ENCODE measurements around the gene ITM2C.

Gene ITM2C

DNA sequence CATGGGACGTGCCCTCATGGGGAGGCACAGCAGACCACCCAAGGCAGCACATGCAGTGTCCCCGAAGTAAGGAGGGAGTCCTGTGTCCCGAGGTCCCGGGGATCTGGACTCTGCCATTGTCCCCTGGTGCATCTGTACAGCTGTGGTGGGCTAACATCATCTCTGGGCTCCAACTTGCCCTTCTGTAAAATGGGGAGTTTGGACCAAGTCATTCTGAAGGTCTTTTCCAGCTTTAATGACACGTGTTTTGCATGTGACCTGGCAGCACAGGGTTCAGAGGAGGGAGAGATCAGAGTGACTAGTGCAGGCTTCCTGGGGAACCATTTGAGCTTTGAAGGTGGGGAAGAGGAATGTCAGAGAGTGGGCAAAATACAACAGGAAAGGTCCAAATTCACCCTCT is 21.5 kb downstream of the ITM2C start:
- Histone ChIP-seq H3K79me1 (ENCODE audit: low read depth, low read length) (no peaks in the 10 kb centered on the region), H3K4me2 (ENCODE audit: insufficient read depth, low read length, poor library complexity, severe bottlenecking) (no peak overlapping the region), H2BK12ac (ENCODE audit: low read length) (peak overlapping the region; percentile 86), H3K27ac (replicated peaks; ENCODE audit: low read length) (peak overlapping the region; percentile 31), H3K36me3 (replicated peaks in 1 of 2; ENCODE audit: control insufficient read depth in 2 of 2, insufficient read depth in 2 of 2, low read length in 2 of 2) (peaks cover 0 to 2% of the 10 kb centered on the region in 2 donors), H3K27me3 (ENCODE audit: control insufficient read depth in 3 of 3, insufficient read depth in 3 of 3, low read depth in 1 of 3, low read length in 3 of 3) (no peaks in the 10 kb centered on the region), H3K18ac (ENCODE audit: low read length) (peak overlapping the region; percentile 81), H4K8ac (ENCODE audit: low read depth, low read length) (no peak overlapping the region), H2AK5ac (ENCODE audit: low read depth, low read length) (peak overlapping the region; percentile 61), H3K23ac (ENCODE audit: low read depth, low read length, poor library complexity) (no peak overlapping the region), H3K14ac (ENCODE audit: low read length) (no peak overlapping the region), H2AFZ (ENCODE audit: low read length) (peak overlapping the region; percentile 58), H2BK120ac (ENCODE audit: low read depth, low read length) (no peak overlapping the region), H2BK5ac (ENCODE audit: low read length) (peak overlapping the region; percentile 84), H3K4me3 (ENCODE audit: low read length in 2 of 2) (no peak overlapping the region), H2BK15ac (ENCODE audit: low read length) (no peak overlapping the region), H4K91ac (ENCODE audit: low read depth, low read length, poor library complexity) (no peak overlapping the region), H3K4ac (ENCODE audit: low read length) (no peak overlapping the region), H3K9ac (ENCODE audit: low read depth, low read length, poor library complexity) (no peak overlapping the region), H3K9me3 (replicated peaks in 1 of 2; ENCODE audit: control insufficient read depth in 2 of 2, insufficient read depth in 1 of 2, low read depth in 1 of 2, low read length in 2 of 2) (peaks cover 0 to 8% of the 10 kb centered on the region in 2 donors), H3K4me1 (ENCODE audit: control insufficient read depth in 2 of 2, insufficient read depth in 1 of 2, low read depth in 1 of 2, low read length in 2 of 2) (peaks cover 16 to 28% of the 10 kb centered on the region in 2 donors)
- WGBS, 2 donors (ENCODE audit: extremely low coverage in 2 of 2, insufficient read length in 2 of 2, insufficient replicate concordance in 1 of 2), result no CpG with 5 or more reads among the region's 5 CpGs
- no peak for DNase-seq (ENCODE audit: low spot score)

DNA sequence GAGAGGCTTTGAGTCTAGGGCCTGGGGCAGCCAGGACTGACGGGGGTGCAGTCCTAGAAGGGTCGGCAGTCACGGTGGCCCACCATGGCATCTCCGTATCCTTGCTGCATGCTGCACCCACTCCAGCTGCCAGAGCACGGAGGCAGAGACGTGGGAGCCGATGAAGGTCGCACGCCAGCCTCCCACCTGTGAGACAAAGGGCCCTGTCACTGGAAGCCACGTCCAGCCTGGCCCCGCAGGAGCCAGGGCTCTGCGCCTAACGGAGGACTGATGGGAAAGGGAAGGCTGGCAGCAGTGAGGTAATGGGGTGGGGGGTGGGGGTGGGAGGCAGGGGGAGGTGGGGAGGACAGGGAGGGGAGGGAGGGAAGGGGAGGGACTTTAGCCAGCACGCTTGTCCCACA is 21.9 kb downstream of the ITM2C start:
- H3K27ac ChIP-seq (replicated peaks; ENCODE audit: low read length), result peak overlapping the region; percentile 31
- no CpG with 5 or more reads among the region's 14 CpGs for WGBS, 2 donors (ENCODE audit: extremely low coverage in 2 of 2, insufficient read length in 2 of 2, insufficient replicate concordance in 1 of 2)
- H4K8ac ChIP-seq (ENCODE audit: low read depth, low read length), result no peak overlapping the region
- peak overlapping the region; percentile 81 for H3K18ac ChIP-seq (ENCODE audit: low read length)
- H4K91ac ChIP-seq (ENCODE audit: low read depth, low read length, poor library complexity), result peak overlapping the region; percentile 40
- H3K27me3 ChIP-seq (ENCODE audit: control insufficient read depth in 3 of 3, insufficient read depth in 3 of 3, low read depth in 1 of 3, low read length in 3 of 3), result no peaks in the 10 kb centered on the region
- no peak overlapping the region for H3K4ac ChIP-seq (ENCODE audit: low read length)
- no peak overlapping the region for H3K14ac ChIP-seq (ENCODE audit: low read length)
- peak overlapping the region; percentile 58 for H2AFZ ChIP-seq (ENCODE audit: low read length)
- peak overlapping the region; percentile 79 for H2BK15ac ChIP-seq (ENCODE audit: low read length)
- H3K9ac ChIP-seq (ENCODE audit: low read depth, low read length, poor library complexity), result no peak overlapping the region
- H2BK5ac ChIP-seq (ENCODE audit: low read length), result peak overlapping the region; percentile 84
- no peak for DNase-seq (ENCODE audit: low spot score)
- peak overlapping the region; percentile 61 for H2AK5ac ChIP-seq (ENCODE audit: low read depth, low read length)
- peaks cover 0 to 2% of the 10 kb centered on the region in 2 donors for H3K36me3 ChIP-seq (replicated peaks in 1 of 2; ENCODE audit: control insufficient read depth in 2 of 2, insufficient read depth in 2 of 2, low read length in 2 of 2)
- H3K4me3 ChIP-seq (ENCODE audit: low read length in 2 of 2), result no peak overlapping the region
- H2BK120ac ChIP-seq (ENCODE audit: low read depth, low read length), result no peak overlapping the region
- peak overlapping the region; percentile 86 for H2BK12ac ChIP-seq (ENCODE audit: low read length)
- peaks cover 0 to 8% of the 10 kb centered on the region in 2 donors for H3K9me3 ChIP-seq (replicated peaks in 1 of 2; ENCODE audit: control insufficient read depth in 2 of 2, insufficient read depth in 1 of 2, low read depth in 1 of 2, low read length in 2 of 2)
- no peaks in the 10 kb centered on the region for H3K79me1 ChIP-seq (ENCODE audit: low read depth, low read length)
- H3K4me2 ChIP-seq (ENCODE audit: insufficient read depth, low read length, poor library complexity, severe bottlenecking), result no peak overlapping the region
- H3K23ac ChIP-seq (ENCODE audit: low read depth, low read length, poor library complexity), result no peak overlapping the region
- peaks cover 17 to 30% of the 10 kb centered on the region in 2 donors for H3K4me1 ChIP-seq (ENCODE audit: control insufficient read depth in 2 of 2, insufficient read depth in 1 of 2, low read depth in 1 of 2, low read length in 2 of 2)

DNA sequence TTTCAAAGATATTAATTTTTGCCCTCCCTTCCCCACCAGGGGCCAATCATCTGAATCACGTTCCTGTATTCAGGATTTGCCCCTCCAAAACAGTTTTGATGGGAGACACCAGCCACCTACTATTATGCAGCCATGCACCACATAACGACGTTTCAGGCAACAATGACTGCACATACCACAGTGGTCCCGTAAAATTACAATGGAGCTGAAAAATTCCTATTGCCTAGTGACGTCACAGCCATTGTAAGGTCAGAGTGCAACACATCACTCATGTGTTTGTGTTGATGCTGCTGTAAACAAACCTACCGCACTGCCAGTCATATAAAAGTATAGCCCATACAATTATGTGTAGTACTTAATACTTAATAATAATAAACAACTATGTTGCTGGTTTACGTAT is 22.6 kb downstream of the ITM2C start:
- WGBS, 2 donors (ENCODE audit: extremely low coverage in 2 of 2, insufficient read length in 2 of 2, insufficient replicate concordance in 1 of 2), result no CpG with 5 or more reads among the region's 7 CpGs
- DNase-seq (ENCODE audit: low spot score), result no peak
- Histone ChIP-seq H3K27ac (replicated peaks; ENCODE audit: low read length) (no peak overlapping the region), H3K4me2 (ENCODE audit: insufficient read depth, low read length, poor library complexity, severe bottlenecking) (no peak overlapping the region), H3K79me1 (ENCODE audit: low read depth, low read length) (no peaks in the 10 kb centered on the region), H3K9me3 (replicated peaks in 1 of 2; ENCODE audit: control insufficient read depth in 2 of 2, insufficient read depth in 1 of 2, low read depth in 1 of 2, low read length in 2 of 2) (peaks cover 0 to 10% of the 10 kb centered on the region in 2 donors), H3K18ac (ENCODE audit: low read length) (no peak overlapping the region), H3K4me1 (ENCODE audit: control insufficient read depth in 2 of 2, insufficient read depth in 1 of 2, low read depth in 1 of 2, low read length in 2 of 2) (peaks cover 17 to 30% of the 10 kb centered on the region in 2 donors), H3K4me3 (ENCODE audit: low read length in 2 of 2) (no peak overlapping the region), H3K27me3 (ENCODE audit: control insufficient read depth in 3 of 3, insufficient read depth in 3 of 3, low read depth in 1 of 3, low read length in 3 of 3) (no peaks in the 10 kb centered on the region), H3K23ac (ENCODE audit: low read depth, low read length, poor library complexity) (no peak overlapping the region), H3K9ac (ENCODE audit: low read depth, low read length, poor library complexity) (no peak overlapping the region), H2BK12ac (ENCODE audit: low read length) (no peak overlapping the region), H4K8ac (ENCODE audit: low read depth, low read length) (no peak overlapping the region), H2AFZ (ENCODE audit: low read length) (no peak overlapping the region), H3K4ac (ENCODE audit: low read length) (no peak overlapping the region), H2AK5ac (ENCODE audit: low read depth, low read length) (no peak overlapping the region), H3K36me3 (replicated peaks in 1 of 2; ENCODE audit: control insufficient read depth in 2 of 2, insufficient read depth in 2 of 2, low read length in 2 of 2) (no peaks in the 10 kb centered on the region), H2BK120ac (ENCODE audit: low read depth, low read length) (no peak overlapping the region), H4K91ac (ENCODE audit: low read depth, low read length, poor library complexity) (no peak overlapping the region), H2BK5ac (ENCODE audit: low read length) (no peak overlapping the region), H2BK15ac (ENCODE audit: low read length) (no peak overlapping the region), H3K14ac (ENCODE audit: low read length) (no peak overlapping the region)

DNA sequence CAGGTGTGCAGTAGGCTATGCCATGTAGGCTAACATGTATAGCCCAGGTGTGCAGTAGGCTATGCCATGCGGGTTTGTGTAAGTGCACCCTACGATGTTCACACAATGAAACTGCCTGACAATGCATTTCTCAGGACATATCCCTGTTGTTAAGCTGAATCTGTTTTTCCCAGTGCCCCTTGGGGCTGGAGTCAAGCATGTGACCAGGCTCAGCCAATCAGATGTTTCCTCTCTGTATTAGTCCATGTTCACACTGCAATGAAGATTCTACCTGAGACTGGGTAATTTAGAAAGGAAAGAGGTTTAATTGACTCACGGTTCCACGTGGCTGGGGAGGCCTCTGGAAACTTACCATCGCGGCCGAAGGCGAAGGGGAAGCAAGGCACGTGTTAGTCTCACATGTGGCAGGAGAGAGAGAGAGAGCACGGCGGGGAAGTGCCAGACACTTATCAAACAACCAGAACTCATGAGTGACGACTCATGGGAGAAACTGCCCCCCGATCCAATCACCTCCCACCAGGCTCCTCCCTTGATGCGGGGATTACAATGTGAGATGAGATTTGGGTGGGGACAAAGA is 24.2 kb downstream of the ITM2C start:
- no peak overlapping the region for H3K4me2 ChIP-seq (ENCODE audit: insufficient read depth, low read length, poor library complexity, severe bottlenecking)

More for the DNA sequence above, 24.2 kb downstream of the ITM2C start:
- H3K9me3 ChIP-seq (replicated peaks in 1 of 2; ENCODE audit: control insufficient read depth in 2 of 2, insufficient read depth in 1 of 2, low read depth in 1 of 2, low read length in 2 of 2), result peaks cover 0 to 11% of the 10 kb centered on the region in 2 donors
- H3K4ac ChIP-seq (ENCODE audit: low read length), result no peak overlapping the region
- DNase-seq (ENCODE audit: low spot score), result no peak
- no peaks in the 10 kb centered on the region for H3K79me1 ChIP-seq (ENCODE audit: low read depth, low read length)
- WGBS, 2 donors (ENCODE audit: extremely low coverage in 2 of 2, insufficient read length in 2 of 2, insufficient replicate concordance in 1 of 2), result no CpG with 5 or more reads among the region's 14 CpGs
- no peak overlapping the region for H2BK15ac ChIP-seq (ENCODE audit: low read length)
- peaks cover 19 to 40% of the 10 kb centered on the region in 2 donors for H3K4me1 ChIP-seq (ENCODE audit: control insufficient read depth in 2 of 2, insufficient read depth in 1 of 2, low read depth in 1 of 2, low read length in 2 of 2)
- H3K18ac ChIP-seq (ENCODE audit: low read length), result no peak overlapping the region
- no peaks in the 10 kb centered on the region for H3K36me3 ChIP-seq (replicated peaks in 1 of 2; ENCODE audit: control insufficient read depth in 2 of 2, insufficient read depth in 2 of 2, low read length in 2 of 2)
- H3K4me3 ChIP-seq (ENCODE audit: low read length in 2 of 2), result no peak overlapping the region
- H3K27me3 ChIP-seq (ENCODE audit: control insufficient read depth in 3 of 3, insufficient read depth in 3 of 3, low read depth in 1 of 3, low read length in 3 of 3), result no peaks in the 10 kb centered on the region
- no peak overlapping the region for H2BK120ac ChIP-seq (ENCODE audit: low read depth, low read length)
- H2AFZ ChIP-seq (ENCODE audit: low read length), result no peak overlapping the region
- H2BK5ac ChIP-seq (ENCODE audit: low read length), result no peak overlapping the region
- no peak overlapping the region for H4K91ac ChIP-seq (ENCODE audit: low read depth, low read length, poor library complexity)
- no peak overlapping the region for H3K9ac ChIP-seq (ENCODE audit: low read depth, low read length, poor library complexity)
- H2BK12ac ChIP-seq (ENCODE audit: low read length), result no peak overlapping the region
- no peak overlapping the region for H3K27ac ChIP-seq (replicated peaks; ENCODE audit: low read length)
- H3K23ac ChIP-seq (ENCODE audit: low read depth, low read length, poor library complexity), result no peak overlapping the region
- no peak overlapping the region for H4K8ac ChIP-seq (ENCODE audit: low read depth, low read length)
- H3K14ac ChIP-seq (ENCODE audit: low read length), result no peak overlapping the region
- H2AK5ac ChIP-seq (ENCODE audit: low read depth, low read length), result no peak overlapping the region
